TTC549 (cell line): ENCODE data around the gene SLC44A4.

ENCODE experiments used
- FAIRE-seq: peaks from 2 replicates; lab custom pipeline; 2012; peaks lifted over from hg19 to GRCh38; lab: Jason Lieb, UNC

The SLC44A4 gene

GRCh38 chr6:31900917-31901414, 22.2 kb upstream of the SLC44A4 start:
- no peak for FAIRE-seq

- FAIRE-seq: no peak
Observed at GRCh38 chr6:31899882-31900722, 21.3 kb upstream of the SLC44A4 start.

GRCh38 chr6:31899215-31899614, 20.4 kb upstream of the SLC44A4 start:
- FAIRE-seq: no peak

GRCh38 chr6:31898383-31899011, 19.7 kb upstream of the SLC44A4 start:
- FAIRE-seq: no peak

- no peak for FAIRE-seq
Observed at GRCh38 chr6:31897612-31898382, 19.0 kb upstream of the SLC44A4 start, which contains the start of gene EHMT2. TSS of gene EHMT2 (minus strand) at chr6:31897698. CDS start at chr6:31897677, 21 bp downstream.

- FAIRE-seq: no peak
Observed at GRCh38 chr6:31896856-31897611, 18.2 kb upstream of the SLC44A4 start.

GRCh38 chr6:31896493-31896855, 17.7 kb upstream of the SLC44A4 start:
- FAIRE-seq: no peak

- no peak for FAIRE-seq
Observed at GRCh38 chr6:31892821-31893220, 14.0 kb upstream of the SLC44A4 start.

- FAIRE-seq: no peak
Observed at GRCh38 chr6:31889331-31889972, 10.7 kb upstream of the SLC44A4 start.

- FAIRE-seq: no peak
Observed at GRCh38 chr6:31888276-31889258, 9.8 kb upstream of the SLC44A4 start.

- FAIRE-seq: no peak
Observed at GRCh38 chr6:31887173-31888007, 8.6 kb upstream of the SLC44A4 start.

- no peak for FAIRE-seq
Observed at GRCh38 chr6:31886541-31886991, 7.8 kb upstream of the SLC44A4 start.

GRCh38 chr6:31884528-31885035, 5.8 kb upstream of the SLC44A4 start:
- FAIRE-seq: no peak

GRCh38 chr6:31883676-31884075, 4.9 kb upstream of the SLC44A4 start:
- no peak for FAIRE-seq

- FAIRE-seq: no peak
Observed at GRCh38 chr6:31882344-31882743, 3.5 kb upstream of the SLC44A4 start.

- FAIRE-seq: no peak
Observed at GRCh38 chr6:31881136-31881859, 2.5 kb upstream of the SLC44A4 start.

- no peak for FAIRE-seq
Observed at GRCh38 chr6:31880616-31881015, 1.8 kb upstream of the SLC44A4 start.

GRCh38 chr6:31879901-31880300, 1.1 kb upstream of the SLC44A4 start:
- FAIRE-seq: no peak
